IPS-18c (cell line): Measurements from ENCODE around the gene SNIP1.
A peak's percentile ranks its signal among the peaks of the same experiment; 100 is the strongest.
"Not testable (repeated sequence)": the region's sequence is repeated elsewhere in the genome, so short reads cannot be mapped to it uniquely, and the experiment has no call there.

Experiments used
- H3K4me3 ChIP-seq: 2 replicates; pipeline ENCODE4 v1.7.0; 2013; ENCODE audit warnings: low read depth, mild to moderate bottlenecking, low read length, moderate library complexity; ENCODE audit not compliant: insufficient read depth
- H3K9me3 ChIP-seq: one replicate; pipeline ENCODE4 v1.6.1; 2013; ENCODE audit warnings: mild to moderate bottlenecking, low read length, moderate library complexity; ENCODE audit not compliant: control insufficient read depth, insufficient read depth

The SNIP1 gene, protein sequence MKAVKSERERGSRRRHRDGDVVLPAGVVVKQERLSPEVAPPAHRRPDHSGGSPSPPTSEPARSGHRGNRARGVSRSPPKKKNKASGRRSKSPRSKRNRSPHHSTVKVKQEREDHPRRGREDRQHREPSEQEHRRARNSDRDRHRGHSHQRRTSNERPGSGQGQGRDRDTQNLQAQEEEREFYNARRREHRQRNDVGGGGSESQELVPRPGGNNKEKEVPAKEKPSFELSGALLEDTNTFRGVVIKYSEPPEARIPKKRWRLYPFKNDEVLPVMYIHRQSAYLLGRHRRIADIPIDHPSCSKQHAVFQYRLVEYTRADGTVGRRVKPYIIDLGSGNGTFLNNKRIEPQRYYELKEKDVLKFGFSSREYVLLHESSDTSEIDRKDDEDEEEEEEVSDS

DNA sequence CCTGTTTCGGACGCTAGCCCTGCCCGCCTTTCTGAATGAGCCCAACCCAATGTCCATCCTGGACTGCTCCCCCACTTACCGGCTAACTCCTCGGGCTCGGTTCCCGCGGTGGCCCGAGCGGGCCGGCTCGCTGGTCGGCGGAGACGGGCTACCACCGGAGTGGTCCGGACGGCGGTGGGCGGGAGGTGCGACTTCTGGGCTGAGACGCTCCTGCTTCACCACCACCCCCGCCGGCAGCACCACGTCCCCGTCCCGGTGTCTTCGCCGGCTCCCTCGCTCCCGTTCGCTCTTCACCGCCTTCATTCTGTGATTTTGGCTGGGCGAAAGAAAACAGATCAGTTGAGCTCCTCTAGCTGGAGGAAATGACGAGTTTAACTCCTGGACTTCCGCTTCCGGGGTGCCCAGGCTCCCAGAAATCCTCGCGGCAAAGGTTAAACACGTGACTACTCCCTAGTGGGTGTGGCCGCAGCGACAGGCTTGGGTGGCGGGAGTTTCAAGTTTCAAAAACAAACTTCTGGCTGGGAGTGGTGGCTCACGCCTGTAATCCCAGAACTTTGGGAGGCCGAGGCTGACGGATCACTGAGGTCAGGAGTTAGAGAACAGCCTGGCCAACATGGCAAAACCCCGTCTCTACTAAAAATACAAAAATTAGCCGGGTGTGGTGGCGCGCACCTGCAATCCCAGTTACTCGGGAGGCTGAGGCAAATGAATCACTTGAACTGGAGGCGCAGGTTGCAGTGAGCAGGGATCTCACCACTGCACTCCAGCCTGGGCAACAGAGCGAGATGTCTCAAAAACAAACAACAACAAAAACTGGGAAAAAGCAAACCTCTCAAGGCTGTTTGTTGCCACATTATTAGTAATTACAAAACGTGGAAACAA, at the start of gene SNIP1:
SNIP1 (minus strand) TSS at position 367 of the 882 bp plus-strand sequence; CDS start at position 303, 64 bp downstream.
- H3K4me3 ChIP-seq = peak within 1 kb of the TSS; percentile 85
- no peaks in the 10 kb centered on the region for H3K9me3 ChIP-seq

DNA sequence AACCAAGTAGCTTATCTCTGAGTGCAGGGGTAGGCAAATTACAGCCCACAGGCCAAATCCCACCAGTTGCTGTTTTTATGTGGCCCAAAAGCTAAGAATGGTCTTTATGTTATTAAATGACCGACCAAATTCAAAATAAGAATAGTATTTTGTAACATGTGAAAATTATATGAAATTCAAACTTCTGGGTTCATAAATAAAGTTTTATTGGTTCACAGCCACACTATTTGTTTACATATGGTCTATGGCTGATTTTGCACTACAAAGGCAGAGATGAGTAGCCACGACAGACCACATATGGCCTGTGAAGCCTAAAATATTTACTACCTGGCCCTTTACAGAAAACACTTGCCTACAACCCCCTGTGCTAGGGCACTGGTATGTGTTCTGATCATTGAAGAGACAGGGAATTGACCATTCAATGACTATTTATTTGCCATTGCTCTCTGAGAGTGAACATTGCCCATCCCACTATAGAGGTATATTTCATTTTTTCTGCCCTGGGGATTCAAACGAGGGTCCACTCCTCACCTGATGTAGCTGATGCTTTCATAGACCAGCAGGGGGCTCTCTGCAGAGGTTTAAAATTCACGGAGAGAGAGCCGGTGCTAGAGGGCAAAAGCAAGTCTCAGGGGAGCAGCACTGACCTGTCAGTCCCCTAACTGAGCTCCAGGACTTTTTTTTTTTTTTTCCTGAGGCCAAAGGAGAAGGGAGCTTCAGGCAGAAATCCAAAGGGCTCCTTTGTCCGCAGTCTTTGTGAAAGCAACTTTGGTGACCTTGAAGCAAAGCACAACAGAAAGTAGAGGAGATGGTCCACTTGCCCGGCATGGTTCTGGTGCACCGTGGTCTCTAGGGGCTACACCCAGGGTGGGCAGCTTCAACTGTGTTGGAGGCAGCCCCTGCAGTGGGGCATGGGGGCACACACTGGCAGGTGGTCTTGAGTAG, 48.9 kb upstream of the SNIP1 start:
- no peak overlapping the region for H3K4me3 ChIP-seq
- H3K9me3 ChIP-seq = no peaks in the 10 kb centered on the region

DNA sequence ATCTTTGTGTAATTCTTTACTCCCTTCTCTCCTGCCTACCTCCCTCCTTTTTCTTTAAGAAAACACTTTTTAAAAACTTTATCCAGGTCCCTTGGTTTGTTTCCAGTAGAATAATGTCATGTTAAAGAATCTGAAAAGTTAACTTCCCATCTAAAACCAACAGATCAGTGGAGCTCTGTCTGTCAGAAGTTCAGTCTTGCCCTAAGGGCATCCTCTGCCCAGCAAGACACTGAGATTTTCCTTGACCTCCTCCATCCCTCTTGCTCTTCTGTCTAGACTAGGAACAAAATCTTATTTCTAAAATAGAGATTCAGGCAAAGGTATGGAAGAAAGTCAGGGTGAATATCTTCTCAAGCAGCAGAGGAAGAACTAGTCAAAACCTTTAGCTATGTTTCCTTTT, 47.3 kb upstream of the SNIP1 start:
- no peak overlapping the region for H3K4me3 ChIP-seq
- H3K9me3 ChIP-seq = no peaks in the 10 kb centered on the region

DNA sequence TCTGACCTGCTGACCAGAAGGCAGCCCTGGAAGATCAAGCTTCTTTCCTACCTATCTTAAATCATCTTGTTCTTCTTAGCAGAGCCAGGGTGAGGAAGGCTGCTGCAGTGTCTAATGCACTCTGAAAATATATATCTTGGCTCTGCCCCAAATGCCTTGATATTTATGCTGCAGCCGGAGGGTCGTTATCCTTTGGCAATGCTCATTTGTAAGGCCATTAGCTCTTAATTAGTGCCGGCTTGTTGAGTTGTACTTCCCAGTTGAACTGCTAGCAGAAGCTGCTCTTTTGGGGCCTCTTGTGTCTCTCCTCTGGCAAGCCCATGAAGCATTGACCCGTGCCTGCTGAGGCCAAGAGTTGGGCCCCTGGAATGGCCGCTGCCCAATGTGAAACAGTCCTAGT, 45.8 kb upstream of the SNIP1 start:
- Histone ChIP-seq H3K9me3 (no peaks in the 10 kb centered on the region), H3K4me3 (no peak overlapping the region)

DNA sequence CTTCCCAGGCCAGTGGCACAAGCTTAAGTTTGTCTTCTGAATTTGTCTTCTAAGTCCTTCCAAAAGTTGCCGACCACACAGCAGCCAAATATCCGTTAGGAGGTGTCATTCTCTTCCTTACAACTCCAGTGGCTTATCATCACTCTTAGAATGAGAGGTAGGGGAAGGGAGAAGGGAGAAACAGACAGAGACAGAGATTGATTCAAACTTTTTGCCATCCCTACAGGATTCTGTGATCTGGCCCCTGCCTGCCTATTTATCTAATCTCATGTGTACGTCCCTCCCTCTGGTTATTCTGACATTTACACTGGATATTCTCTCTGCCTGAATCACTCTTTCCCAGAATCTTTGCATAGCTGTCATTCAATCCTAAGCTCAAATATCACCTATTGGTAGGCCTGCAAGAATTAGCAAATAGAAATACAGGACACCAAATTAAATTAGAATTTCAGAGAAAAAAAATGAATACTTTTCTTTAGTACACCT, 42.1 kb upstream of the SNIP1 start:
- no peaks in the 10 kb centered on the region for H3K9me3 ChIP-seq
- peak overlapping the region; percentile 96; the same call in 1 of the 2 replicates for H3K4me3 ChIP-seq

DNA sequence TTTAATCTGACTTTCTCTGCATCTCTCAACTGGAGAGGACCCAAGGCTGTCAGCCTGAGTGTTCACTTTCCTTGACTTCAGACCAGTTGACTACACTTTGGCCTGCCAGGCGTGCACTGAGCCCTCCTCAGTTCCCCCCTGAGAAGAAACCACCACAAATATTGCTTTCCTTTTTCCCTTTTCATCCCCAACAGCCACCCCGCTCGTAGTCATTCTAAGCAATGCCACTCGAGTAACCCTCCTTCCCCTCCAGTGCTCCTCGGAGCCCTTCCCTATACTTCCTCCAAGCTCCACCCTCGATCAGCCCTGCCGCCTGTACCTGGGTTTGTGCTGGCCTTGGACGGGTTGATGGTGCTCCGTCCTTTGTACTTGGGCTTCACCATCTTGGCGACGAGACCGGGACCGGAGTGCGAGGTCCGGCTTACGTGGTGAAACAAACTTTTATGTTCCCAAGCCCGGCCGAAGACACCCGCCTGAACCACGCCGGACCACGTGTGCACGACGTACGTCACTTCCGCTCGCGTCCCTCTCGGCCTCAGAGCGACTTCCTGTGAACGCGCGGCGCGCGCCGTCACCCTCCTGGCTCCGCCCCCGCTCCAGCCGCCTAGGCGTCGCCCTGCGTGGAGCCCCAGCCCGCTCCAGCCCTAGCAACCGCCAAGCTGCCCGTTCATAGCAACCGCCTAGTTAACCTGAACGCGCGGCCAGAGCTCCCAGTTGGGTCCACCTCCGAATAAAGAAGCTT, 41.5 kb upstream of the SNIP1 start, which contains the start of gene GNL2:
GNL2 (minus strand) TSS at position 498 of the 742 bp plus-strand sequence; CDS start at position 383, 115 bp downstream.
- Histone ChIP-seq H3K4me3 (peak within 1 kb of the TSS; percentile 96), H3K9me3 (no peaks in the 10 kb centered on the region)

DNA sequence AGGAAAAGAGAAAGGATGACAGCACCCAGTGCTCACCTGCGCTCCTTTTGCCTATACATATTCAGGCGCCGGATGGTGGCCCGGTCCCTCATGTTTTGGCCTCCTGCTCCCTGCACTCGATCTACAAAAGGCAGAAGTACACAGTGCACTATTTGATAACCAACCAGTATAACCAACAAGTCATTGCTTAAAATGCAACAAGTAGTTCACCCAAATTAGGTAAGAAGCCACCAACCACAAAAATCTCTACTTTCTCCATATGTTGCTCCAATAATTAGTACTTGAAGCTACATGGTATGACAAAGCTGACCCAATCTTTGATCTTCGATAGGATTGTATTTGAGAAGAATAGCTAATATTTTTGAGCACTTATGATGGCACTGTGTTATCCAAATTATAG, 39.6 kb upstream of the SNIP1 start:
- H3K4me3 ChIP-seq = no peak overlapping the region
- H3K9me3 ChIP-seq = no peaks in the 10 kb centered on the region

DNA sequence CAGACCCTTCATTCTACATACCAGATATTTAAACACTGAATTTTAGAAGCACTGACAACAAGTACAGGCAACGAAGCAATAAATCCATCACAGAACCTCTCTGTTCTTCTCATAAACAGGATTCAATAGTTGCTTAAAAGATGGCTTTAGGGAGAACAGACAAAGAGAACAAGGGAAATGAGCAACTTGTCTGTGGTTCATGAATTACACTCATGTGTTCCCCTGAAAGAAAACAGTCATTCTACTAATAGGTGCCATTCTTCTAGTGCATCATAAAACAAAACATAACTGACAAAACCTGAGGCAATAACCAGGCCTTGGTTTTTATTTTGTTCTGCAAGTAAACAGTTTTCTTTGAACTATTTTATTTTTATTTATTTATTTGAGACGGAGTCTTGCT, 34.8 kb upstream of the SNIP1 start:
- H3K4me3 ChIP-seq = no peak overlapping the region
- H3K9me3 ChIP-seq = no peaks in the 10 kb centered on the region

DNA sequence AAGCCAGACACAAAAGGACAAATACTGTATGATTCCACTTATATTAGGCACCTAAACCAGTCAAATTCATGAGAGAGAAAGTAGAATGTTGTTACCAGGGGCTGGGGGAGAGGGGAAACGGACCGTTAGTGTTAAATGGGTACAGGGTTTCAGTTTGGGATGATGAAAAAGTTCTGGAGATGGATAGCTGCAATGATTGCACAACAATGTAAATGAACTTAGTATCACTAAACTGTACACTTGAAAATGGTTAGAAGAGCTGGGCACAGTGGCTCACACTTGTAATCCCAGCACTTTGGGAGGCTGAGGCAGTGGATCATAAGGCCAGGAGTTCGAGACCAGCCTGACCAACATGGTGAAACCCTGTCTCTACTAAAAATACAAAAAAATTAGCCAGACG, 30.5 kb upstream of the SNIP1 start:
- H3K9me3 ChIP-seq, H3K4me3 ChIP-seq: not testable (repeated sequence)

DNA sequence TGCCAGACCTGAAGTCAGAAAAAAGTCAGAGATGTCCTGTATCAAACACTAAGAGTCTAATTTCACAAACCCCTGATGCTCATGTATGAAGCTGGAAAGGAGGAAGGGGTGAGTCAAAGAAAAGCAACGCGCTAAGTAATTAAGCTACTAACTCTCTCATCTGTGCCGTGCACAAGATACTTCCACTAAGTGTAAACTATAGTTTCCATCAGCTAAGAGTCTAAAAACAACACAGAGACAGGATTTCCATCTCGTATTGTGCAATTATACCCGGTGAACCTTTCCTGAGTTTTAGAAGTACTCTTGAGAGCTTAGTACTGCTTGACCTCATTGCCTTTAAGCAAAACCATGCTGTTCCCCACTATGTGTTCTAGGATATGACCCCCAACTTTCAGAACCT, 21.6 kb upstream of the SNIP1 start:
- Histone ChIP-seq H3K4me3 (no peak overlapping the region), H3K9me3 (no peaks in the 10 kb centered on the region)

DNA sequence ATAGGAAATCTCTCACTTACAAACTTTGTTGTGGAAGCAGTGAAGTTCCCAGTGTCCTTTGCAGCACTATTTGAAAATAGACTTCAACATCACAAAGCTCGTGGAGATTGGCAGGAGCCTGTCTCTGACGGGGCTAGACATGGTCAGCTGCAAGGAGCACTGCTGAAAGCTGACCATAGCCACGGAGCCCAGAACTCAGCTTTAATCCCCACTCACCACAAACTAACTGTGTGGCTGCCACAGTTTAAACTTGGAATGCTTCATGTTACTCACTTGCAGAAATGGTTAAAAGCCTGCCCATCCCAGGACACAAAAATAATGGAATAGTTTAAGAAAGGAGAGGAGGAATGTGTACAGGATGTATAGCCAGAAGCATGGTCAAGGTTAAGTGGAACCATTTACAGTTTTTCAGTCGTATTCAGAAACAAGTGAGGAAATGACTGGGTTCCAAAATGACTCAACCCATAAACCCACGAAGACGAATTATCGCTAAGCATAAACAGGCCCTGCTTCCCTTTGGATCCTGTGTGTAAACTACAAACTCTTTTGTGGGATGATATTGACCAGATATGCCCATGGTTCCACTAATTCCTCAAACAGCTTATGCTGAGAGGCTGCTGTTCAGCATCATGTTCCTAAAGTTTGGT, 20.9 kb upstream of the SNIP1 start:
- no peak overlapping the region for H3K4me3 ChIP-seq

DNA sequence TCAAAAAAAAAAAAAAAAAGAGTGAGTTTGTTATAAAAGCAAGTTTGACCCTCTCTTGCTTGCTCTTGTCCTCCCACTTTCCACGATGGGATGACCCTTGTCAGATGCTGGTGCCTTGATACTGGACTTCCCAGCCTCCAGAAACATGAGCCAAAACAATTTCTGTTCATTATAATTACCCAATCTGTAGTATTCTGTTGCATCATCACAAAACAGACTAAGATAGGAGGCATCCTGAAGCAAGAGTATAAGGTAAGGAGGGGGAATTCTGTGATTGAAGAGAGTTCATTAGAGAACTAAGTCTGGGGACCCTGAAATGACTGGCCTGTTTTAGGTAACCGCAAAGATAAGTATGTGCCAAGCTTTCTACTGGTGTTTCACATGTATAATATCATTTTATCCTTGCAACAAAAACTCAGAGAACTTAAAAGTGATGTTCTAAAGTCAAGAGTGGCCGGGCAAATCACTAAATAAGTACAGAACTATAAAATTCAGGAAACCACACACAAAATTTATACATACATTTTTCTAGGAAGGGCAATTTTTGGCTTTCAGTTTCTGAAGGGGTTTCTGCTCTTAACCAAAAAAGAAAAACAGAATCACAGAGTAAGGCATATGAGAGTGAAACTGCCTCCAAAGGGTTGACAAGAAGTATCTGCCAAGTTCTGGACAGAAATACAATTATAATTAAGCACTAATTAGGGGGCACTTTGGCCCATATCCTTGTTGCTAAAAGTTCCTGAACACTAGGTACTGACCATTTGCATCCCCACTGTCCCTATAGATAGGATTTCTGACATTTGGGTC, 16.6 kb upstream of the SNIP1 start:
- H3K4me3 ChIP-seq = no peak overlapping the region
- no peaks in the 10 kb centered on the region for H3K9me3 ChIP-seq

More for the DNA sequence above, 20.9 kb upstream of the SNIP1 start:
- H3K9me3 ChIP-seq = no peaks in the 10 kb centered on the region

DNA sequence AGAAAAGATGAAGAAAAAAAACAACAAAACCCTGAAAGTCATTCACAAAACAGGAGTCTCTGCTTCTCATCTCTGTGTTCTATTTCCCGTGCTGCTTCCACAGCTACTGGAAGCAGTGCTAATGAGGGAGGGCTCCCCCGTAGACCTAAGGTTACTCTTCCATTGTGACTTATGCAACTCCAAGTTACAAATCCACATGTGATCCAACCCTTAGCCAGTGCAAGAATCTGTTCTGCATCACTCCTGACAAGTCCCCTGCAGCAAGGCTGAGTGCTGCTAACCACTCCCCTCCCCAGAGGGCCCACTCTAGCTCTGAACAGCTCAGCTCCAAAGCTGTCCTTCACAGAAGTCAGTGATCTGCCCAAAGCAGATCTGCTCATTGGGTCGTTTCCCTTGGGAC, 12.9 kb upstream of the SNIP1 start:
- Histone ChIP-seq H3K9me3 (no peaks in the 10 kb centered on the region), H3K4me3 (no peak overlapping the region)

DNA sequence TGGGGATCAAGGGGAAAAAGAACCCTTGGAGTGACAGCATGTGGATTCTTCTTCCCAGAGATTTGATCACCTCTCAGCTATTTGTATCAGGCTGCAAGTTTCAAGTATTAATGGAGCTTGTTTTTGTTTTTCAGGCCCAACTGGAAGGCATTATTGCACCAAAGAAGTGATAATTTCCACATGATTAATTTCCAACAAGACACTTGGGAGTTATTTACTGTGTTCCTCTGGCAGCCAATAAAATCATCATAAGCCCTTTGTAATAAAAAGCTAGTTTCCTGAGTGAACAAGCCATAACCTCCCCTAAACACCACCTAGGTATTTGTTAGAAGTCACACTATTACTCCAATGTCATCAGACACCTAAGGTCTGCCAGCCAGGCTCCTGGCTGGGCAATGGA, 10.8 kb upstream of the SNIP1 start:
- no peaks in the 10 kb centered on the region for H3K9me3 ChIP-seq
- no peak overlapping the region for H3K4me3 ChIP-seq

DNA sequence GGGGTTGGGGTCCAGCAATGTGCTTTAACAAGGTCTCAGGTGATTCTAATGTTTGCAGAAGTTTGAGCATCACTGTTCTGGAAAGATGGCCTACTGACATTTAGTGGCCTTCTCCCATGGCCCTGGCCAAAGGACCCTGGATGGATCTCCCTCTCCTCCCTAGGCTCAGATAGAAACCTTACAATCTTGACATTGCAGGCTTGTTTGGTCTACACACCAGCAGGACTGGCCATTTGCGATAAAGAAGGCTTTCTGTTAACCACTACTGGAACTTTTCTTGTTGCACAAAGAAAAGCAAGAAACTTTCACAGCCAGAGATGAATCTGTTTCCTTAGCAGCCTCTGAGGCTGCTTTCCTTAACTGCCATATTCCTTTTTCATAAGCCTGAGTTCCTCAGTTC, 8.9 kb upstream of the SNIP1 start:
- no peak overlapping the region for H3K4me3 ChIP-seq
- H3K9me3 ChIP-seq = no peaks in the 10 kb centered on the region
